Endothelial cell (in vitro differentiated cells): ENCODE results near the gene COL24A1. TPM values are rescaled to one million over a fixed set of nuclear protein-coding genes. Genes with fewer than 3 reads are reported as not detected.
"Not testable (repeated sequence)": the region's sequence is repeated elsewhere in the genome, so short reads cannot be mapped to it uniquely, and the experiment has no call there.

ENCODE experiments used
- DNase-seq: peaks from one replicate; pipeline ENCODE4 v3.0.0; 2021; ENCODE audit warnings: low spot score
- H3K27ac Mint-ChIP-seq: one replicate; pipeline ENCODE4 v1.8.0; 2021; ENCODE audit warnings: mixed read lengths, inconsistent platforms; ENCODE audit not compliant: unreplicated experiment
- H3K27me3 Mint-ChIP-seq: one replicate; pipeline ENCODE4 v1.8.0; 2021; ENCODE audit warnings: mild to moderate bottlenecking, moderate library complexity, mixed read lengths, inconsistent platforms; ENCODE audit not compliant: unreplicated experiment
- H3K36me3 Mint-ChIP-seq: one replicate; pipeline ENCODE4 v1.8.0; 2021; ENCODE audit warnings: mild to moderate bottlenecking, low read depth, mixed read lengths, inconsistent platforms; ENCODE audit not compliant: unreplicated experiment
- H3K4me1 Mint-ChIP-seq: one replicate; pipeline ENCODE4 v1.8.0; 2021; ENCODE audit warnings: mild to moderate bottlenecking, mixed read lengths, inconsistent platforms; ENCODE audit not compliant: unreplicated experiment
- H3K4me3 Mint-ChIP-seq: one replicate; pipeline ENCODE4 v1.8.0; 2021; ENCODE audit warnings: mild to moderate bottlenecking, mixed read lengths, inconsistent platforms; ENCODE audit not compliant: unreplicated experiment
- H3K9me3 Mint-ChIP-seq: one replicate; pipeline ENCODE4 v1.8.0; 2021; ENCODE audit warnings: mixed read lengths, inconsistent platforms; ENCODE audit not compliant: unreplicated experiment
- CTCF ChIP-seq: fragments of 200-600 bp; sonication (generic); IDR thresholded peaks from one replicate; pipeline ENCODE4 v1.5.0; 2021; ENCODE audit warnings: antibody characterized with exemption; ENCODE audit not compliant: unreplicated experiment
- total RNA-seq: library from RNA; stranded (reverse); fragmentation: NEBNext Ultra II Directional; extraction: Animal tissue kit (Norgen Biotek cat#: 25700); gene quantifications from one replicate; pipeline ENCODE4 v1.2.1, GENCODE V29; 2021; ENCODE audit not compliant: unreplicated experiment

The COL24A1 gene
- total RNA-seq, 1 donor from 2014 or later, result 0.74 TPM

GRCh38 chr1:85865213-85865612 lies 291.4 kb downstream of the COL24A1 start:
- no peaks in the 10 kb centered on the region for H3K4me1 Mint-ChIP-seq
- no peak overlapping the region for H3K4me3 Mint-ChIP-seq
- TF ChIP-seq CTCF, result no peak
- H3K27ac Mint-ChIP-seq, result no peak overlapping the region
- no peaks in the 10 kb centered on the region for H3K36me3 Mint-ChIP-seq
- DNase-seq, result no peak
- H3K9me3 Mint-ChIP-seq, result no peaks in the 10 kb centered on the region
- H3K27me3 Mint-ChIP-seq, result no peaks in the 10 kb centered on the region

- Mint-ChIP-seq H3K4me1 (no peaks in the 10 kb centered on the region), H3K36me3 (no peaks in the 10 kb centered on the region), H3K27ac (no peak overlapping the region), H3K27me3 (no peaks in the 10 kb centered on the region), H3K4me3 (no peak overlapping the region), H3K9me3 (no peaks in the 10 kb centered on the region)
- no peak for TF ChIP-seq CTCF
- DNase-seq, result no peak
Measured at GRCh38 chr1:85864727-85865126, 291.8 kb downstream of the COL24A1 start.

GRCh38 chr1:85863639-85864038 lies 292.9 kb downstream of the COL24A1 start:
- H3K4me3 Mint-ChIP-seq, H3K4me1 Mint-ChIP-seq, H3K27me3 Mint-ChIP-seq, H3K27ac Mint-ChIP-seq, DNase-seq, H3K9me3 Mint-ChIP-seq, H3K36me3 Mint-ChIP-seq: not testable (repeated sequence)

GRCh38 chr1:85862456-85862855 lies 294.1 kb downstream of the COL24A1 start:
- no peak for TF ChIP-seq CTCF
- H3K27me3 Mint-ChIP-seq, result no peaks in the 10 kb centered on the region
- no peaks in the 10 kb centered on the region for H3K4me1 Mint-ChIP-seq
- no peak overlapping the region for H3K4me3 Mint-ChIP-seq
- no peaks in the 10 kb centered on the region for H3K9me3 Mint-ChIP-seq
- no peak overlapping the region for H3K27ac Mint-ChIP-seq
- H3K36me3 Mint-ChIP-seq, result no peaks in the 10 kb centered on the region
- no peak for DNase-seq

- Mint-ChIP-seq H3K36me3 (no peaks in the 10 kb centered on the region), H3K9me3 (no peaks in the 10 kb centered on the region)
- TF ChIP-seq CTCF, result no peak
Measured at GRCh38 chr1:85857991-85858390, 298.6 kb downstream of the COL24A1 start.

GRCh38 chr1:85850238-85850637 lies 306.3 kb downstream of the COL24A1 start:
- H3K36me3 Mint-ChIP-seq, result no peaks in the 10 kb centered on the region
- no peak overlapping the region for H3K4me3 Mint-ChIP-seq
- H3K27ac Mint-ChIP-seq, result no peak overlapping the region
- H3K9me3 Mint-ChIP-seq, result no peaks in the 10 kb centered on the region
- no peak for TF ChIP-seq CTCF
- H3K4me1 Mint-ChIP-seq, result no peaks in the 10 kb centered on the region
- DNase-seq, result no peak
- H3K27me3 Mint-ChIP-seq, result peaks cover 2% of the 10 kb centered on the region

More at GRCh38 chr1:85857991-85858390, 298.6 kb downstream of the COL24A1 start:
- Mint-ChIP-seq H3K27me3 (no peaks in the 10 kb centered on the region), H3K4me1 (no peaks in the 10 kb centered on the region), H3K4me3 (no peak overlapping the region), H3K27ac (no peak overlapping the region)
- DNase-seq, result no peak
